Activated T-cell treated with anti-CD3 and anti-CD28 coated beads, Interleukin-2, amount 50 U/mL, for 4 hours (primary cell): ENCODE measurements around the gene PSMC6. TPM values are rescaled to one million over a fixed set of nuclear protein-coding genes. Genes with fewer than 3 reads are reported as not detected.

Experiments
- ATAC-seq, 2 donors: fragments of 200-7000 bp; cut with Tn5 transposase; one replicate each; pipeline ENCODE4 v1.10.0; 2021
- DNase-seq: peaks from one replicate; pipeline ENCODE4 v3.0.0-alpha.2; 2020
- H3K27me3 Mint-ChIP-seq: one replicate; pipeline ENCODE4 v1.8.0; 2021; ENCODE audit warnings: low read depth, mixed read lengths
- H3K36me3 Mint-ChIP-seq: one replicate; pipeline ENCODE4 v1.8.0; 2022; ENCODE audit warnings: mixed read lengths; ENCODE audit not compliant: insufficient read depth
- H3K4me1 Mint-ChIP-seq: one replicate; pipeline ENCODE4 v1.8.0; 2021; ENCODE audit warnings: low read depth, mixed read lengths
- H3K4me3 Mint-ChIP-seq: one replicate; pipeline ENCODE4 v1.8.0; 2021; ENCODE audit warnings: mild to moderate bottlenecking, moderate library complexity, mixed read lengths
- H3K9me3 Mint-ChIP-seq: one replicate; pipeline ENCODE4 v1.8.0; 2021; ENCODE audit warnings: mixed read lengths
- total RNA-seq, 3 donors: library from RNA; stranded (reverse); gene quantifications; one replicate each; pipeline ENCODE4 v1.2.1, GENCODE V29; 2021

PSMC6 gene
- total RNA-seq: 100 to 1,000 TPM; 149 to 177 (median 162) TPM

GRCh38 chr14:52706724-52707706 lies at the start of gene PSMC6:
Gene PSMC6 (plus strand): TSS chr14:52707200. CDS start chr14:52707220, 20 bp downstream.
- Mint-ChIP-seq H3K4me3 (peak within 1 kb of the TSS; percentile 100), H3K9me3 (no peaks in the 10 kb centered on the region), H3K36me3 (peaks cover 32% of the 10 kb centered on the region), H3K27me3 (no peaks in the 10 kb centered on the region), H3K4me1 (peaks cover 38% of the 10 kb centered on the region)
- DNase-seq (peak; percentile 93), ATAC-seq (peak; percentile 96 to 99)

GRCh38 chr14:52660325-52660724 lies 46.7 kb upstream of the PSMC6 start:
- H3K4me3 Mint-ChIP-seq: no peak overlapping the region
- peaks cover 28% of the 10 kb centered on the region for H3K36me3 Mint-ChIP-seq
- DNase-seq (no peak), ATAC-seq (no peak)
- no peaks in the 10 kb centered on the region for H3K27me3 Mint-ChIP-seq
- H3K4me1 Mint-ChIP-seq: peaks cover 2% of the 10 kb centered on the region
- no peaks in the 10 kb centered on the region for H3K9me3 Mint-ChIP-seq

- Mint-ChIP-seq H3K9me3 (no peaks in the 10 kb centered on the region), H3K36me3 (peaks cover 29% of the 10 kb centered on the region), H3K4me3 (no peak overlapping the region), H3K4me1 (peaks cover 2% of the 10 kb centered on the region), H3K27me3 (no peaks in the 10 kb centered on the region)
- DNase-seq (no peak), ATAC-seq (no peak)
These were observed 46.2 kb upstream of the PSMC6 start for GRCh38 chr14:52660832-52661231.

GRCh38 chr14:52661314-52661713 lies 45.7 kb upstream of the PSMC6 start:
- H3K4me3 Mint-ChIP-seq: no peak overlapping the region
- peaks cover 2% of the 10 kb centered on the region for H3K4me1 Mint-ChIP-seq
- no peaks in the 10 kb centered on the region for H3K9me3 Mint-ChIP-seq
- DNase-seq (no peak), ATAC-seq (no peak)
- peaks cover 31% of the 10 kb centered on the region for H3K36me3 Mint-ChIP-seq
- H3K27me3 Mint-ChIP-seq: no peaks in the 10 kb centered on the region

- ATAC-seq (no peak), DNase-seq (no peak)
- no peak overlapping the region for H3K4me3 Mint-ChIP-seq
- H3K9me3 Mint-ChIP-seq: no peaks in the 10 kb centered on the region
- H3K27me3 Mint-ChIP-seq: no peaks in the 10 kb centered on the region
- H3K4me1 Mint-ChIP-seq: peaks cover 2% of the 10 kb centered on the region
- H3K36me3 Mint-ChIP-seq: peaks cover 23% of the 10 kb centered on the region
These were observed 43.1 kb upstream of the PSMC6 start for GRCh38 chr14:52663850-52664249.

GRCh38 chr14:52678591-52678990 lies 28.4 kb upstream of the PSMC6 start:
- ATAC-seq (no peak), DNase-seq (no peak)
- H3K9me3 Mint-ChIP-seq: no peaks in the 10 kb centered on the region
- no peak overlapping the region for H3K4me3 Mint-ChIP-seq
- no peaks in the 10 kb centered on the region for H3K27me3 Mint-ChIP-seq
- peaks cover 4% of the 10 kb centered on the region for H3K4me1 Mint-ChIP-seq
- H3K36me3 Mint-ChIP-seq: peaks cover 24% of the 10 kb centered on the region

- Mint-ChIP-seq H3K4me3 (no peak overlapping the region), H3K36me3 (peaks cover 4% of the 10 kb centered on the region), H3K27me3 (no peaks in the 10 kb centered on the region), H3K4me1 (peaks cover 48% of the 10 kb centered on the region), H3K9me3 (no peaks in the 10 kb centered on the region)
- no peak for ATAC-seq
- DNase-seq: no peak
These were observed 22.9 kb upstream of the PSMC6 start for GRCh38 chr14:52683985-52684520.

- Mint-ChIP-seq H3K4me1 (peaks cover 63% of the 10 kb centered on the region), H3K9me3 (no peaks in the 10 kb centered on the region), H3K4me3 (no peak overlapping the region), H3K27me3 (no peaks in the 10 kb centered on the region), H3K36me3 (no peaks in the 10 kb centered on the region)
- no peak for ATAC-seq
- DNase-seq: no peak
These were observed 20.8 kb upstream of the PSMC6 start for GRCh38 chr14:52686176-52686575.

GRCh38 chr14:52690983-52691760 lies 15.8 kb upstream of the PSMC6 start:
- H3K4me3 Mint-ChIP-seq: no peak overlapping the region

GRCh38 chr14:52692248-52692962 lies 14.6 kb upstream of the PSMC6 start:
- peaks cover 62% of the 10 kb centered on the region for H3K4me1 Mint-ChIP-seq
- no peaks in the 10 kb centered on the region for H3K27me3 Mint-ChIP-seq
- DNase-seq (no peak), ATAC-seq (no peak)
- H3K36me3 Mint-ChIP-seq: peaks cover 2% of the 10 kb centered on the region
- no peaks in the 10 kb centered on the region for H3K9me3 Mint-ChIP-seq
- H3K4me3 Mint-ChIP-seq: peak overlapping the region; percentile 47

More at GRCh38 chr14:52690983-52691760, 15.8 kb upstream of the PSMC6 start:
- Mint-ChIP-seq H3K36me3 (peaks cover 2% of the 10 kb centered on the region), H3K27me3 (no peaks in the 10 kb centered on the region), H3K9me3 (no peaks in the 10 kb centered on the region), H3K4me1 (peaks cover 73% of the 10 kb centered on the region)
- DNase-seq (no peak), ATAC-seq (no peak)

- H3K9me3 Mint-ChIP-seq: no peaks in the 10 kb centered on the region
- H3K4me3 Mint-ChIP-seq: peak overlapping the region; percentile 69
- no peaks in the 10 kb centered on the region for H3K27me3 Mint-ChIP-seq
- no peak for ATAC-seq
- peaks cover 56% of the 10 kb centered on the region for H3K4me1 Mint-ChIP-seq
- peaks cover 2% of the 10 kb centered on the region for H3K36me3 Mint-ChIP-seq
- DNase-seq: no peak
These were observed 14.0 kb upstream of the PSMC6 start for GRCh38 chr14:52693036-52693435.

GRCh38 chr14:52693532-52693931 lies 13.5 kb upstream of the PSMC6 start:
- H3K4me3 Mint-ChIP-seq: peak overlapping the region; percentile 69
- no peaks in the 10 kb centered on the region for H3K27me3 Mint-ChIP-seq
- ATAC-seq (no peak), DNase-seq (no peak)
- H3K4me1 Mint-ChIP-seq: peaks cover 51% of the 10 kb centered on the region
- no peaks in the 10 kb centered on the region for H3K9me3 Mint-ChIP-seq
- H3K36me3 Mint-ChIP-seq: peaks cover 2% of the 10 kb centered on the region

GRCh38 chr14:52694761-52695480 lies 12.1 kb upstream of the PSMC6 start:
- ATAC-seq: peak; percentile 64
- Mint-ChIP-seq H3K4me1 (peaks cover 41% of the 10 kb centered on the region), H3K27me3 (no peaks in the 10 kb centered on the region), H3K4me3 (peak overlapping the region; percentile 92), H3K36me3 (peaks cover 2% of the 10 kb centered on the region), H3K9me3 (no peaks in the 10 kb centered on the region)
- DNase-seq: peak; percentile 43
